Epithelial cell of esophagus (primary cell): Measurements from ENCODE around the gene TYW1B.
A peak's percentile ranks its signal among the peaks of the same experiment; 100 is the strongest.
"Not testable (repeated sequence)": the region's sequence is repeated elsewhere in the genome, so short reads cannot be mapped to it uniquely, and the experiment has no call there.

Experiments
- DNase-seq: peaks from one replicate; pipeline ENCODE4 v3.0.0; 2010; ENCODE audit warnings: low read depth
- H3K4me3 ChIP-seq: 2 replicates; pipeline ENCODE4 v1.5.1; 2011; ENCODE audit warnings: mild to moderate bottlenecking, low read length, control low read depth
- CTCF ChIP-seq: IDR thresholded peaks from 2 replicates; pipeline ENCODE4 v1.5.1; 2011; ENCODE audit warnings: low read depth, mild to moderate bottlenecking, low read length, control low read depth, inconsistent platforms; ENCODE audit not compliant: insufficient read depth; ENCODE audit errors: missing control alignments

The TYW1B gene

GRCh38 chr7:72717252-72717774 is 110.7 kb downstream of the TYW1B start:
- DNase-seq, result peak; percentile 8
- H3K4me3 ChIP-seq, result not testable (repeated sequence)

GRCh38 chr7:72711927-72712326 is 116.1 kb downstream of the TYW1B start:
- DNase-seq, H3K4me3 ChIP-seq: not testable (repeated sequence)

GRCh38 chr7:72710983-72711382 is 117.0 kb downstream of the TYW1B start:
- H3K4me3 ChIP-seq, result no peak overlapping the region
- no peak for TF ChIP-seq CTCF
- no peak for DNase-seq

- no peak for DNase-seq
- no peak for TF ChIP-seq CTCF
- no peak overlapping the region for H3K4me3 ChIP-seq
These were observed 118.1 kb downstream of the TYW1B start for GRCh38 chr7:72709909-72710308.

- H3K4me3 ChIP-seq, DNase-seq: not testable (repeated sequence)
These were observed 119.5 kb downstream of the TYW1B start for GRCh38 chr7:72708371-72709050.

GRCh38 chr7:72706521-72706920 is 121.5 kb downstream of the TYW1B start:
- no peak for DNase-seq
- no peak overlapping the region for H3K4me3 ChIP-seq
- TF ChIP-seq CTCF, result no peak

- not testable (repeated sequence) for DNase-seq
These were observed 122.3 kb downstream of the TYW1B start for GRCh38 chr7:72705693-72706092.

GRCh38 chr7:72704894-72705293 is 123.1 kb downstream of the TYW1B start:
- DNase-seq, result no peak
- no peak for TF ChIP-seq CTCF
- no peak overlapping the region for H3K4me3 ChIP-seq

More at GRCh38 chr7:72705693-72706092, 122.3 kb downstream of the TYW1B start:
- not testable (repeated sequence) for H3K4me3 ChIP-seq

- DNase-seq, H3K4me3 ChIP-seq: not testable (repeated sequence)
These were observed 127.5 kb downstream of the TYW1B start for GRCh38 chr7:72700548-72700947.

GRCh38 chr7:72697066-72697465 is 130.9 kb downstream of the TYW1B start:
- not testable (repeated sequence) for H3K4me3 ChIP-seq, DNase-seq

- not testable (repeated sequence) for H3K4me3 ChIP-seq, DNase-seq
These were observed 131.4 kb downstream of the TYW1B start for GRCh38 chr7:72696643-72697042.

GRCh38 chr7:72695482-72695881 is 132.5 kb downstream of the TYW1B start:
- DNase-seq, H3K4me3 ChIP-seq: not testable (repeated sequence)

GRCh38 chr7:72691442-72691841 is 136.6 kb downstream of the TYW1B start:
- DNase-seq, H3K4me3 ChIP-seq: not testable (repeated sequence)

- DNase-seq, result not testable (repeated sequence)
These were observed 137.8 kb downstream of the TYW1B start for GRCh38 chr7:72690177-72690576.

GRCh38 chr7:72689344-72689743 is 138.7 kb downstream of the TYW1B start:
- DNase-seq, result not testable (repeated sequence)

More at GRCh38 chr7:72690177-72690576, 137.8 kb downstream of the TYW1B start:
- not testable (repeated sequence) for H3K4me3 ChIP-seq

More at GRCh38 chr7:72689344-72689743, 138.7 kb downstream of the TYW1B start:
- H3K4me3 ChIP-seq, result not testable (repeated sequence)
